CD4-positive, alpha-beta memory T cell (primary cell): ENCODE measurements around the gene CYP4F8. TPM values are rescaled to one million over a fixed set of nuclear protein-coding genes. Genes with fewer than 3 reads are reported as not detected.

Source experiments
- CTCF ChIA-PET: fragments of 350-600 bp; sonication (Branson Sonifier 250); formaldehyde crosslinking; loops from one replicate; lab custom pipeline; 2021; ENCODE audit warnings: inconsistent platforms; ENCODE audit not compliant: partially characterized antibody; lab: Charles Lee
- POLR2A ChIA-PET: fragments of 350-600 bp; sonication (Branson Sonifier 250); formaldehyde crosslinking; loops from one replicate; lab custom pipeline; 2021; ENCODE audit not compliant: partially characterized antibody; lab: Charles Lee
- DNase-seq, 5 donors: peaks; one replicate each; pipeline versions ENCODE4 v3.0.0 to v3.0.0-alpha.2; 2020 to 2022; ENCODE audit warnings: mixed read lengths in 1 of 5
- H3K27ac ChIP-seq: one replicate; pipeline ENCODE4 v1.7.0; 2013; ENCODE audit warnings: low read depth, low read length
- H3K27me3 ChIP-seq: 2 replicates; pipeline ENCODE4 v1.7.0; 2013; ENCODE audit warnings: mild to moderate bottlenecking, low read length, moderate library complexity; ENCODE audit not compliant: insufficient read depth
- H3K36me3 ChIP-seq: 2 replicates; pipeline ENCODE4 v1.7.0; 2013; ENCODE audit warnings: mild to moderate bottlenecking, low read length, moderate library complexity; ENCODE audit not compliant: insufficient read depth
- H3K4me1 ChIP-seq: 2 replicates; pipeline ENCODE4 v1.7.0; 2013; ENCODE audit warnings: mild to moderate bottlenecking, low read length, moderate library complexity; ENCODE audit not compliant: insufficient read depth
- H3K4me3 ChIP-seq, 2 donors: one replicate each; pipeline ENCODE4 v1.7.0; 2013; ENCODE audit warnings: low read length in 2 of 2, mild to moderate bottlenecking in 1 of 2
- H3K9me3 ChIP-seq, 2 donors: one replicate each; pipeline ENCODE4 v1.7.0; 2013; ENCODE audit warnings: low read length in 2 of 2, control low read depth in 1 of 2; ENCODE audit not compliant: control insufficient read depth in 1 of 2
- H3K27ac Mint-ChIP-seq, 7 donors: one replicate each; pipeline ENCODE4 v1.8.0; 2020 to 2021; ENCODE audit warnings: mixed read lengths in 7 of 7, mild to moderate bottlenecking in 6 of 7, inconsistent platforms in 3 of 7, moderate library complexity in 3 of 7
- H3K27me3 Mint-ChIP-seq, 2 donors: one replicate each; pipeline ENCODE4 v1.8.0; 2020 to 2021; ENCODE audit warnings: mixed read lengths in 2 of 2
- H3K36me3 Mint-ChIP-seq, 2 donors: one replicate each; pipeline ENCODE4 v1.8.0; 2020 to 2021; ENCODE audit warnings: mixed read lengths in 2 of 2, inconsistent platforms in 1 of 2, mild to moderate bottlenecking in 1 of 2
- H3K4me1 Mint-ChIP-seq, 4 donors: one replicate each; pipeline ENCODE4 v1.8.0; 2020 to 2021; ENCODE audit warnings: mixed read lengths in 4 of 4, mild to moderate bottlenecking in 1 of 4
- H3K4me3 Mint-ChIP-seq, 8 donors: one replicate each; pipeline ENCODE4 v1.8.0; 2020 to 2021; ENCODE audit warnings: mixed read lengths in 8 of 8, mild to moderate bottlenecking in 7 of 8, moderate library complexity in 6 of 8, inconsistent platforms in 3 of 8
- H3K9me3 Mint-ChIP-seq, 8 donors: one replicate each; pipeline ENCODE4 v1.8.0; 2020 to 2021; ENCODE audit warnings: mixed read lengths in 8 of 8, mild to moderate bottlenecking in 5 of 8, inconsistent platforms in 3 of 8, moderate library complexity in 1 of 8
- intact Hi-C: fragments of 100-400 bp; cut with micrococcal nuclease; formaldehyde crosslinking; loops from one replicate; pipeline ENCODE4 v1.15.1; 2023
- polyA plus RNA-seq, 2 donors: library from polyadenylated mRNA; unstranded; fragments of 300-500 nt; fragmentation: Illumina TruSeq; gene quantifications; one replicate each; pipeline ENCODE4 v1.2.3, GENCODE V29; 2021
- total RNA-seq, 2 experiments: library from RNA; stranded (reverse); gene quantifications; one replicate each; pipeline ENCODE4 v1.2.3, GENCODE V29; 2021

Gene CYP4F8, protein sequence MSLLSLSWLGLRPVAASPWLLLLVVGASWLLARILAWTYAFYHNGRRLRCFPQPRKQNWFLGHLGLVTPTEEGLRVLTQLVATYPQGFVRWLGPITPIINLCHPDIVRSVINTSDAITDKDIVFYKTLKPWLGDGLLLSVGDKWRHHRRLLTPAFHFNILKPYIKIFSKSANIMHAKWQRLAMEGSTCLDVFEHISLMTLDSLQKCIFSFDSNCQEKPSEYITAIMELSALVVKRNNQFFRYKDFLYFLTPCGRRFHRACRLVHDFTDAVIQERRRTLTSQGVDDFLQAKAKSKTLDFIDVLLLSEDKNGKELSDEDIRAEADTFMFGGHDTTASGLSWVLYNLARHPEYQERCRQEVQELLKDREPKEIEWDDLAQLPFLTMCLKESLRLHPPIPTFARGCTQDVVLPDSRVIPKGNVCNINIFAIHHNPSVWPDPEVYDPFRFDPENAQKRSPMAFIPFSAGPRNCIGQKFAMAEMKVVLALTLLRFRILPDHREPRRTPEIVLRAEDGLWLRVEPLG
- total RNA-seq (not detected), polyA plus RNA-seq (not detected)

DNA sequence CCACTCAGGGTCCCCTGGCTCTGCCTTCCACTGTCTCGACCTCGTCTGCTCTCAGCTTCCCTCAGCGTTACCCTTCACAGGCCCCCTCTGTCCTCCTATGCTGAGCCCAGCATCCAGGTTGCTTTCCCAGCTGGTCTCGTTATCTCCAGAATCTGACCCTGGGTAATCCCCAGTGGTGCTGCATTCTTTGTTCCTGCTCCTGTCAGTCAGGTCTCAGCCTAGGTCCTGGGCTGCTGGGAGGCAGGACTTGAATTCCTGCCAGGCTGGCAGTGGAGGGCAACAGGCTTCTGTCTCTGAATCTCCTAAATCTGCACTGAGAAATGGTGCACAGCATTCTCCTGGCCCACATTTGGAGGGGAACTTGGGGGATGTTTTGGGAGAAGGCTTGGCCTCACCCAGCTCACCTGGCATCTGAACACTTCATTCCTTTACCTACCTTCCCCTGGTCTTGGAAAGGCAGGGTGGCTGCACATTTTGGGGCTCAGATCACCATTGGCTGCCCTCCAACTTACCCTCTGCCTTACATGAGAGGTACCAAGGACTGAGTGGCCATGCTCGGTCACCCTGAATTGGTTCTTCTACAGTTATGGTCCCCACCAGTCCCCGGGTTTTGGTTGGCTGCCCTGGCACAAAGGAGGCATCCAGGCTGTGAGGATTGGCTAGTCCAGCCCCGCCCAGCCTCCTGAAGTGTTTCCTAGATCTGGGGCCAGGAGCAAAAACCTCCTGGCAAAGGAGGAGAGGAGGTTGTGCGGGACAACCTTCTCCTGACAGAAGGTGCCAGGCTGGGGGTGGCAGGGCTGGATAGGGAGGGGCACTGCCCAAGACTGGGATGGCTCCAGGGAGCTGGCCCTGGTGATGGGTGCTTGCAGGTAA is at the start of gene CYP4F8:
Gene CYP4F8, plus strand, starts transcription at position 712 of the 873 bp plus-strand sequence. CDS start 399 bp downstream, outside the sequence.
- no peak within 1 kb of the TSS for H3K27ac Mint-ChIP-seq
- no peaks in the 10 kb centered on the region for H3K4me1 ChIP-seq
- CTCF ChIA-PET: interaction anchor here (0.7 kb wide), 1 partner anchor 18 kb away, joined by 3 read pairs; no protein-coding TSS in a partner anchor
- no peaks in the 10 kb centered on the region for H3K9me3 ChIP-seq
- no peak for DNase-seq
- H3K9me3 Mint-ChIP-seq: no peaks in the 10 kb centered on the region
- no peaks in the 10 kb centered on the region for H3K36me3 ChIP-seq
- no peaks in the 10 kb centered on the region for H3K4me1 Mint-ChIP-seq
- intact Hi-C loops: no loop called here
- POLR2A ChIA-PET: interaction anchor here (0.6 kb wide), 1 partner anchor 260 kb away, joined by 3 read pairs; no protein-coding TSS in a partner anchor
- H3K27me3 Mint-ChIP-seq: peaks cover 12 to 18% of the 10 kb centered on the region in 2 donors
- no peak within 1 kb of the TSS for H3K27ac ChIP-seq
- no peaks in the 10 kb centered on the region for H3K36me3 Mint-ChIP-seq
- H3K4me3 Mint-ChIP-seq: no peak within 1 kb of the TSS
- H3K4me3 ChIP-seq: no peak within 1 kb of the TSS
- no peaks in the 10 kb centered on the region for H3K27me3 ChIP-seq

DNA sequence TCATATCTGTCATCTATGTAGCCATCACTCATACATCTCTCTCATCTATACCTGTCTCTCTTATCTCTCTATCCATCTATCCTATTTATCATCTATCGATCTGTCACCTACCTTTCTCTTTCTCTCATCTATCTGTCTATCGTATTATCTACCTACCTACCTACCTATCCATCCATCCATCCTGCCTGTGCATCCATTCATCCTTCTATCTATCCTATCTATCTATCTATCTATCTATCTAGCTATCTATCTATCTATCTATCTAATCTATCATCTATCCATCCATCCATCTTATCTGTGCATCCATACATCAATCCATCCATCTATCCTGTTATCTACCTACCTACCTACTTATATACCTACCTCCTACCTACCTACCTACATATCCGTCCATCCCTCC is 44.6 kb upstream of the CYP4F8 start:
- peaks cover 0 to 1% (median 0%) of the 10 kb centered on the region in 4 donors for H3K4me1 Mint-ChIP-seq
- POLR2A ChIA-PET: no interaction called here
- no peak overlapping the region for H3K4me3 Mint-ChIP-seq
- H3K27ac ChIP-seq: no peak overlapping the region
- no peak overlapping the region for H3K27ac Mint-ChIP-seq
- CTCF ChIA-PET: no interaction called here
- no peak overlapping the region for H3K4me3 ChIP-seq
- peaks cover 29 to 38% of the 10 kb centered on the region in 2 donors for H3K27me3 Mint-ChIP-seq
- no peak for DNase-seq
- intact Hi-C loops: no loop called here
- H3K27me3 ChIP-seq: no peaks in the 10 kb centered on the region
- H3K4me1 ChIP-seq: no peaks in the 10 kb centered on the region
- H3K36me3 Mint-ChIP-seq: no peaks in the 10 kb centered on the region
- H3K36me3 ChIP-seq: no peaks in the 10 kb centered on the region
- no peaks in the 10 kb centered on the region for H3K9me3 ChIP-seq
- H3K9me3 Mint-ChIP-seq: no peaks in the 10 kb centered on the region

DNA sequence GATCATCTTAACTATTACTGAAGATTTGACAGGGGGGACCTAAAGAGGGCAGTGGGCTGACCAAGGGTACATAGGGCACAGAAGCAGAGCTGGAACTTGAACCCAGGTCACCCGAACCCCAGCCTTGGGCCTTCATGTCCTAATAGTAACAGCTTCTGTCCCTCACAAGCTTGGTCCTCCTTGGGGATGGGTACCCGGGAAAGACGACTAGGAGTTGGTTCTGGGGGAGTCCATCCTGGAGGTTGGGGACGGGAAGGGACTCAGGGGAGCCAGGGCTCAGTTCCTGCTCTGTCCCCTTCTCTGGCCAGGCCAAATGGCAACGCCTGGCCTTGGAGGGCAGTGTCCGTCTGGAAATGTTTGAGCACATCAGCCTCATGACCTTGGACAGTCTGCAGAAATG is 39.6 kb upstream of the CYP4F8 start:
- Mint-ChIP-seq H3K9me3 (peaks cover 0 to 2% (median 0%) of the 10 kb centered on the region in 8 donors), H3K4me1 (peaks cover 0 to 1% (median 0%) of the 10 kb centered on the region in 4 donors), H3K4me3 (no peak overlapping the region), H3K36me3 (no peaks in the 10 kb centered on the region), H3K27ac (no peak overlapping the region), H3K27me3 (peaks cover 13 to 23% of the 10 kb centered on the region in 2 donors)
- Histone ChIP-seq H3K27ac (no peak overlapping the region), H3K36me3 (no peaks in the 10 kb centered on the region), H3K4me3 (no peak overlapping the region), H3K4me1 (no peaks in the 10 kb centered on the region), H3K27me3 (no peaks in the 10 kb centered on the region), H3K9me3 (no peaks in the 10 kb centered on the region)
- ChIA-PET CTCF (interaction anchor here (1.1 kb wide), 1 partner anchor 451 kb away, joined by 3 read pairs; no protein-coding TSS in a partner anchor), POLR2A (no interaction called here)
- intact Hi-C loops: no loop called here
- DNase-seq: no peak

DNA sequence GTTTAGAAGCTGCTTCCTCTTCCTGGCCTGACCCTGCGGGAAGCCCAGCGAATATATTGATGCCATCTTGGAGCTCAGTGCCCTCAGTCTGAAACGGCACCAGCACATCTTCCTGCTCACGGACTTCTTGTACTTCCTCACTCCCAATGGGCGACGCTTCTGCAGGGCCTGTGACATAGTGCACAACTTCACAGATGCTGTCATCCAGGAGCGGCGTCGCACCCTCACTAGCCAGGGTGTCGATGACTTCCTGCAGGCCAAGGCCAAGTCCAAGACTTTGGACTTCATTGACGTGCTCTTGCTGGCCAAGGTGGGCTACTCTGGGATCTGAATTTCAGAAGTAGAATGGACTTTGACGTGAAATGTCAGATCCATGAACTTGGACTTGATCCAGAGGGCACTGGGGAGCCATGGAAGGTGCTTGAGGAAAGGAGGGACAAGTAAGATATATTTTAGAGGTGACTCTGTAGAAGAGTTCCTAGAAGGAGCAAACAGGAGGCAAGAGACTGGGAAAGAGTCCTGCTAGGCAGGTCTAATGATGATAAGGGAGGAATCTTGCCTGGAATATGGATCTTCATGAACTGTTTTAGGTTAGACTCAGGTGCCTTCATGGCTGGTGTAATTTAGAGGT is 38.4 kb upstream of the CYP4F8 start:
- peaks cover 0 to 2% (median 0%) of the 10 kb centered on the region in 8 donors for H3K9me3 Mint-ChIP-seq

DNA sequence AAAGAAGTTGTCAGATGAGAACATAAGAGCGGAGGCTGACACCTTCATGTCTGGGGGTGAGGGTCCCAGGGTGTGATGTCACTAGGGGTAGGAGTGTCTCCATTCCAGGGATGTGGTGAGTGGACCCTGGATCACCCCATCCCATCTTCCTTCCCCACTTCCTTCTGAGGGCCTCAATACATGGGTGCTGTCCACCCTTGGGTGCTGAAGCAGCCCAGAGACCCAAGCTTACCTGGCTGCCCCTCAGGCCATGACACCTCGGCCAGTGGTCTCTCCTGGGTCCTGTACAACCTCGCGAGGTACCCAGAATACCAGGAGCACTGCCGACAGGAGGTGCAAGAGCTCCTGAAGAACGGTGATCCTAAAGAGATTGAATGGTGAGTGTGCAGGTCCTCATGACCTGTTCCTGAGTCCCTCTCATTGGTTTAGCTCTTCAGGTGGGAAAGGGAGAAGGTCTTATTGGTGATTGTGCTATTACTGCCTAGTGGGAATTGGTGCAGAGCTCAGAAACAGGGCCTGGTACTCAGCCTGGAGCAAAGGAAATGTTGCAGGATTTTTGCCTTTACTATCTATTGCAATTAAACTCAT is 37.7 kb upstream of the CYP4F8 start:
- Histone ChIP-seq H3K27me3 (no peaks in the 10 kb centered on the region), H3K9me3 (no peaks in the 10 kb centered on the region), H3K27ac (no peak overlapping the region), H3K4me1 (no peaks in the 10 kb centered on the region), H3K4me3 (no peak overlapping the region), H3K36me3 (no peaks in the 10 kb centered on the region)
- CTCF ChIA-PET: interaction anchor here (0.7 kb wide), 1 partner anchor 15 kb away, joined by 3 read pairs; no protein-coding TSS in a partner anchor
- Mint-ChIP-seq H3K27me3 (peaks cover 7 to 12% of the 10 kb centered on the region in 2 donors), H3K36me3 (no peaks in the 10 kb centered on the region), H3K27ac (no peak overlapping the region), H3K4me1 (peaks cover 0 to 1% (median 0%) of the 10 kb centered on the region in 4 donors), H3K4me3 (no peak overlapping the region), H3K9me3 (peaks cover 0 to 2% (median 0%) of the 10 kb centered on the region in 8 donors)
- intact Hi-C loops: no loop called here
- POLR2A ChIA-PET: interaction anchor here (1.5 kb wide), 1 partner anchor 158 kb away, joined by 3 read pairs; the partner anchor contains the start of gene AKAP8L
- no peak for DNase-seq

More for the DNA sequence above, 38.4 kb upstream of the CYP4F8 start:
- Histone ChIP-seq H3K4me1 (no peaks in the 10 kb centered on the region), H3K27me3 (no peaks in the 10 kb centered on the region), H3K27ac (no peak overlapping the region), H3K9me3 (no peaks in the 10 kb centered on the region), H3K4me3 (no peak overlapping the region), H3K36me3 (no peaks in the 10 kb centered on the region)
- ChIA-PET POLR2A (interaction anchor here (1.5 kb wide), 1 partner anchor 158 kb away, joined by 3 read pairs; the partner anchor contains the start of gene AKAP8L), CTCF (no interaction called here)
- Mint-ChIP-seq H3K27ac (no peak overlapping the region), H3K4me1 (peaks cover 0 to 1% (median 0%) of the 10 kb centered on the region in 4 donors), H3K27me3 (peaks cover 10 to 18% of the 10 kb centered on the region in 2 donors), H3K4me3 (no peak overlapping the region), H3K36me3 (no peaks in the 10 kb centered on the region)
- DNase-seq: no peak
- intact Hi-C loops: no loop called here

DNA sequence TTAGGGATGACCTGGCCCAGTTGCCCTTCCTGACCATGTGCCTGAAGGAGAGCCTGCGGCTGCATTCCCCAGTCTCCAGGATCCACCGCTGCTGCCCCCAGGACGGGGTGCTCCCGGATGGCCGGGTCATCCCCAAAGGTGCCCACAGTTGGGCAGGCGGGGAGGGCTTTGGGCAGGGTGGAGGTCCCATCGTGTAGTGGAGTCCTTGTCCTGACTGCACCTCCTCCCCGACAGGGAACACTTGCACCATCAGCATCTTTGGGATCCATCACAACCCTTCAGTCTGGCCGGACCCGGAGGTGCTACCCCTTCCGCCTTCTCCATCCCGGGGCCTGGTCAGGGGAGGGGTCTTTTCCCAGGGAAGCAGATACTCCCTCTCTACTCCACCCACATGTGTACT is 31.7 kb upstream of the CYP4F8 start:
- no peaks in the 10 kb centered on the region for H3K36me3 Mint-ChIP-seq
- no peaks in the 10 kb centered on the region for H3K9me3 Mint-ChIP-seq
- POLR2A ChIA-PET: no interaction called here
- peaks cover 0 to 13% (median 4%) of the 10 kb centered on the region in 4 donors for H3K4me1 Mint-ChIP-seq
- peaks cover 7 to 9% of the 10 kb centered on the region in 2 donors for H3K27me3 Mint-ChIP-seq
- Histone ChIP-seq H3K27me3 (no peaks in the 10 kb centered on the region), H3K36me3 (no peaks in the 10 kb centered on the region), H3K9me3 (no peaks in the 10 kb centered on the region), H3K4me1 (peaks cover 7% of the 10 kb centered on the region), H3K4me3 (no peak overlapping the region), H3K27ac (no peak overlapping the region)
- no peak overlapping the region for H3K27ac Mint-ChIP-seq
- intact Hi-C loops: no loop called here
- no peak overlapping the region for H3K4me3 Mint-ChIP-seq
- CTCF ChIA-PET: interaction anchor here (0.7 kb wide), 1 partner anchor 403 kb away, joined by 3 read pairs; no protein-coding TSS in a partner anchor
- DNase-seq: no peak
